Epithelial cell of proximal tubule (primary cell): ENCODE results near the gene FOXK2. TPM values are rescaled to one million over a fixed set of nuclear protein-coding genes. Genes with fewer than 3 reads are reported as not detected.
"Not testable (repeated sequence)": the region's sequence is repeated elsewhere in the genome, so short reads cannot be mapped to it uniquely, and the experiment has no call there.

Experiments used
- DNase-seq: peaks from one replicate; pipeline ENCODE4 v3.0.0-alpha.2; 2011; ENCODE audit warnings: low read depth
- H3K4me3 ChIP-seq: 2 replicates; pipeline ENCODE4 v1.5.1; 2011; ENCODE audit warnings: low read depth, mild to moderate bottlenecking, low read length
- total RNA-seq: library from RNA; depleted of rRNA; stranded (reverse); fragments of >200 nt; gene quantifications from 2 replicates; pipeline ENCODE4 v1.2.3, GENCODE V29; 2015
- TF ChIP-seq, protein P1 (sequence below): conservative IDR thresholded peaks from 2 replicates; pipeline ENCODE4 v1.5.1; 2012; ENCODE audit warnings: low read depth, mild to moderate bottlenecking, low read length

The FOXK2 gene
- total RNA-seq, 1 donor from 2014 or later: 33.4 TPM

DNA sequence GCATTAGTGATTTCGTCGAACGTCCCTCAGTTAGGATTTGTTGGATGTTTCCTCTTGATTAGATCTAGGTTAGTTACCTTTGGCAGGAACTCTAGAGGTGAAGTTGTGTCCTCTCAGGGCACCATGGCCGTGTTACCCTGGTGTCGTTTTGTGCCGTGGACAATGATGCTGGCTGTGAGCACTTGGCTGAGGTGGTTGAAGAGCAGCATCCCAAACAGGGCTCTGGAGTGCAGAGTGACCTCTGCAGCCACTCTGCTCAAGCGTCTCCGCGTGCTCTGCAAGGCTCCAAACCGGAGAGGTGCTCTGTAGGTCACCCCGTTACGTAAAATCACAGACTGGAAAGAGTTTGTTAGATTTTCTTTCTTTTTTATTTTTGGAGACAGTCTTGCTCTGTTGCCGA, 33.0 kb downstream of the FOXK2 start:
- TF ChIP-seq, protein P1, sequence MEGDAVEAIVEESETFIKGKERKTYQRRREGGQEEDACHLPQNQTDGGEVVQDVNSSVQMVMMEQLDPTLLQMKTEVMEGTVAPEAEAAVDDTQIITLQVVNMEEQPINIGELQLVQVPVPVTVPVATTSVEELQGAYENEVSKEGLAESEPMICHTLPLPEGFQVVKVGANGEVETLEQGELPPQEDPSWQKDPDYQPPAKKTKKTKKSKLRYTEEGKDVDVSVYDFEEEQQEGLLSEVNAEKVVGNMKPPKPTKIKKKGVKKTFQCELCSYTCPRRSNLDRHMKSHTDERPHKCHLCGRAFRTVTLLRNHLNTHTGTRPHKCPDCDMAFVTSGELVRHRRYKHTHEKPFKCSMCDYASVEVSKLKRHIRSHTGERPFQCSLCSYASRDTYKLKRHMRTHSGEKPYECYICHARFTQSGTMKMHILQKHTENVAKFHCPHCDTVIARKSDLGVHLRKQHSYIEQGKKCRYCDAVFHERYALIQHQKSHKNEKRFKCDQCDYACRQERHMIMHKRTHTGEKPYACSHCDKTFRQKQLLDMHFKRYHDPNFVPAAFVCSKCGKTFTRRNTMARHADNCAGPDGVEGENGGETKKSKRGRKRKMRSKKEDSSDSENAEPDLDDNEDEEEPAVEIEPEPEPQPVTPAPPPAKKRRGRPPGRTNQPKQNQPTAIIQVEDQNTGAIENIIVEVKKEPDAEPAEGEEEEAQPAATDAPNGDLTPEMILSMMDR: no peak
- H3K4me3 ChIP-seq: no peak overlapping the region
- no peak for DNase-seq

DNA sequence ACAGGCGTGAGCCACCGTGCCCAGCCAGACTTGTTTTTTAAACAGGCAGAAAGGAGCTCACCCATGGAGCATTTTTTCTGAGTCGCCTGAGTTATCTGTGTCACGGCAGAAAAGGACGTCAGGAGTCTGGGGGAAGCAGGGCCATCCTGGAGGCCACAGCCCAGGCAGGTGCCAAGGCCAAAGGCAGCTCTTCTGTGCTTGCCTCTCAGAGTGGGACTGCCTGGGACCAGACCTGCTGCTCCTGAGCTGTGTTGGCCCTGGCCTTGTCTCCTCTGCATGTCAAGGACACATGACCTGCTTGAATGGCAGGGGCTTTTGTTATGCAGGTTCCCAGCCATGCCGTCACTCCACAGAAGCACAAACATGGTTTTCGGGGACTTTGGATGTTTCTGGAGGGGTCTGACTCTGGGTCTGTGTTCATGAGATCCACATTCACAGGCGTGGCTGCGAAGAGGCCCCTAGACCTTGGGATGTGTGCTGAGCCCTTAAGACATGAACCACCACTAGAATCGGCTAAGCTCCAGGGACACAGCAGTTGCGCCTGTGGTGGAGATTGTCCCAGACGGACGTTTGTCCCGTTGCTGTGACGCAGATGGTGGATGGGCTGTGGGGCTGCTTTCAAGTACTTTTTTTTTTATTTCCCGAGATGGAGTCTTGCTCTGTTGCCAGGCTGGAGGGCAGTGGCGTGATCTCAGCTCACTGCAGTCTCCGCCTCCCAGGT, 33.8 kb downstream of the FOXK2 start:
- TF ChIP-seq, protein P1: no peak
- H3K4me3 ChIP-seq: no peak overlapping the region
- DNase-seq: no peak

DNA sequence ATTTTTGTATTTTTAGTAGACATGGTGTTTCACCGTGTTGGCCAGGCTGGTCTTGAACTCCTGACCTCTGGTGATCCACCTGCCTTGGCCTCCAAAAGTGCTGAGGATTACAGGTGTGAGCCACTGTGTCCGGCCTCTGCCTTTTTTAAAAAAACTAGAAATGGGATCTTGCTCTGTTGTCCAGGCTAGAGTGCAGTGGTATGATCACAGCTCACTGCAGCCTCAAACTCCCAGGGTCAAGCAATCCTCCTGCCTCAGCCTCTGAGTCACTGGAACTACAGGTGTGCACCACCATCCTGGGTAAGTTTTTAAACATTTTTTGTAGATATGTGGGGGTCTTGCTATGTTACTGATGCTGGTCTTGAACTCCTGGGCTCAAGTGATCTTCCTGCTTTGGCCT, 38.0 kb downstream of the FOXK2 start:
- H3K4me3 ChIP-seq: not testable (repeated sequence)

DNA sequence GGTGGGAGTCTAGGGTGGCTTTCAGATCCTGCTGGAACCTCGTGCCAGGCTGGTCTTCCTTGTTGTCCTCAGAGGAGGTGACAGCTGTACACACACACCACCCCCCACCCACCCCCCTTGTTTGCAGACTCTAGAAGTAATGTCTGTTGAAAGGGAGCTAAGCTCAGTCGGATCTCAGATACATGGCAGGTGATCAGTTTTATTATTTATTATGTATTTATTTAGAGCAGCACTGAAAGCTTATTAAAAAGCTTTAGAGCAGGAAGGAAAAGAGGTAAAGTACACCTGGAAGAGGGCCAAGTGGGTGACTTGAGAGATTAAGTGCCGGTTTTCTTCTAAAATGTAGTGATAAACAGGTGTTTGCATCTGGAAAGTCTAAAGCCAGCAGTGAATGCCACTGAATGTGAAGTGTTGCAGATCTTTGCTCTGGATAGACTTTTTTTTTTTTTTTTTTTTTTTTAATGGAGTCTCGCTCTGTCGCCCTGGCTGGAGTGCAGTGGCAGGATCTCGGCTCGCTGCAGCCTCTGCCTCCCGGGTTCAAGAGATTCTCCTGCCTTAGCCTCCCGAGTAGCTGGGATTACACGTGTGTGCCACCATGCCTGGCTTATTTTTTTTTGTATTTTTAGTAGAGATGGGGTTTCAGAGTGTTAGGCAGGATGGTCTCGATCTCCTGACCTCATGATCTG, 40.2 kb downstream of the FOXK2 start:
- no peak overlapping the region for H3K4me3 ChIP-seq
- TF ChIP-seq, protein P1: no peak
- no peak for DNase-seq

More for the DNA sequence above, 38.0 kb downstream of the FOXK2 start:
- not testable (repeated sequence) for DNase-seq

DNA sequence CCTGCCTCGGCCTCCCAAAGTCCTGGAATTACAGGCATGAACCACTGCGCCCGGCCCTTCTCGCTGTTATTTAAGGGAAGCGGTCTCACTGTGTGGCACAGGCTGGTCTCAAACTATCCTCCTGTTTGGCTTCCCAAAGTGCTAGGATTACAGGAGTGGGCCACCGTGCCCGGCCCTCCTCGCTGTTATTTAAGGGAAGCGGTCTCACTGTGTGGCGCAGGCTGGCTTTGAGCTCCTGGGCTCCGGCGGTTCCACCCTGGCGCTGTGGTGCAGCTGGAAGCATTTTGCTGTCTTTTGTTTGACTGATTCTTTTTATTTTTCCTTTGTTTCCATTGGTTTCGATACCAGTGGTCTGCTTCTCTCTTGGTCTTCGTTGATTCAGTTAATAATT, 40.7 kb downstream of the FOXK2 start:
- no peak for DNase-seq
- TF ChIP-seq, protein P1: no peak

DNA sequence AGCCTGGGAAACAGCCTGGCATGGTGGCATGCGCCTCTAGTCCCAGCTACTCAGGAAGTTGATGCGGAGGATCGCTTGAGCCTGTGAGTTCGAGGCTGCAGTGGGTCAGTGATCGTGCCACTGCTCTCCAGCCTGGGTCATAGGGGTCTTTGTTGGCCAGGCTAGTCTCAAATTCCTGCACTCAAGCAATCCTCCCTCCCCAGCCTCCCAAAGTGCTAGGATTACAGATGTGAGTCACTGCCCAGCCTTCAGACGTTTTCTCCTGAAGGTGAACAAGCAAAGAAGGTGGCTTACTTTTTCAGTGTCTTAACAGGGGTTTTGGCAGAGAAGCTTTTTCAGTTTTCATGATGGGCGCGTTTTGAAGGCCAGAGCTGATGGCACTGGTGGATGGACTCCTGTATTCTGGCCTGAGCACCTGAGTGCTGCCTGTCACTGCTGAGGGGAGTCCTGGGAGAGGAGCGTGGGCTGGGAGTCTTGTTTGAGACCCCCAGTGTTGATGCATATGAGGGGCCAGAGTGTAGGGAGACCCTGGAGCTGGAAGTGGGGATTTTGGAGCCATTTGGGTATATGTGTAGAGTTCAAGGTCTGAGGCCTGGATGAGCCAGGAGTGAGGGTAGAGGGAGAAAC, 41.4 kb downstream of the FOXK2 start:
- TF ChIP-seq, protein P1: no peak
- H3K4me3 ChIP-seq: no peak overlapping the region
- no peak for DNase-seq

More for the DNA sequence above, 40.7 kb downstream of the FOXK2 start:
- no peak overlapping the region for H3K4me3 ChIP-seq

DNA sequence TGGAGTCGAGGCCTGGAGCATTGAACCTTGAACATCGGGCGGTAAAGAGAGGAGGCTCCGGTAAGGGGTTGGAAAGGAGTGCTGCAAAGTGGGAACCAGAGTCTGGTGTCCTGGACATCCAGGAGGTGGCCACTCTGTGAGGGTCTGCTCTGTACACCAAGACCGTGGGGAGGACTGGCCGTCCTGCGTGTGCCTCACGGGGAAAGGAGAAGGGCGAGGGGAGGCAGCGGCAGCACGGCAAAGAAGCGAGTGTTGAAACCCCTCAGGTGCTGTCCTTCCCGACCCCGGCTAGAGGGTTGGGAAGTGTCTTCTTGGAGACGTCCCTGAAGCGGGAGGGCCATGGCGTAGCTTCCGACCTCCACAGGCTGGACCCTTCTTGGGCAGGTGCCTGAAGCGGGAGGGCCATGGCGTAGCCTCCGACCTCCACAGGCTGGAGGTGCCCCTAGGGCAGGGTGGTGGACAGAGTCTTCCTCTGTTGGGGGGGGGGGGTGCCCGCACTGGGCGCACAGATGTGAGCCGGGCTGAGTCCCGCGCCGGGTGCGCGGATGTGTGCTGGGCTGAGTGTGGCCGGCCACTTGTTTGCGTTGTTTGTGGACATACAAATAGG, 42.0 kb downstream of the FOXK2 start:
- DNase-seq: no peak
- TF ChIP-seq, protein P1: no peak
- H3K4me3 ChIP-seq: no peak overlapping the region

DNA sequence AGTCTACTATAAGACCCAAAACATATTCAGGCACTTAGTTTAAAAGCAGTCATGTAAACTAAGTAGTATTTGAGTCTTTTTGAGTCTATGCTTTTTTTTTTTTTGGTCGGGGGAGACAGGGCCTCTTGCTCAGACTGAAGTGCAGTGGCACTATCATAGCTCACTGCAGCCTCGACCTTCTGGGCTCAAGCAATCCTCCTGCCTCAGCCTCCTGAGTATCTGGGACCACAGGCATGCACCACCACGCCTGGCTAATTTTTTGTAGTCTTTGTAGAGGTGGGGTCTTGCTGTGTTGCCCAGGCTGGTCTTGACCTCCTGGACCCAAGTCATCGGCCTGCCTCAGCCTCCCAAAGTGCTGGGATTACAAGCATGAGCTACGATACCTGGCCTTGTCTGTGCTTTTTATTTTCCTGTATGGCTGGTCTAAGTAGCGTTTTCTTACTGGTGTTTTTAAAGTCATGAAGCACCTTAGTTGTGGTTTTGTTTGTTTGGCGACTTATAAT, 43.2 kb downstream of the FOXK2 start:
- H3K4me3 ChIP-seq, DNase-seq: not testable (repeated sequence)
